BLaER1 treated with 17β-estradiol and CSF1 and Interleukin-3, amounts not matched to agents 10 nM and 100 nM (cell line): ENCODE data around the gene CLEC3A.
A peak's percentile ranks its signal among the peaks of the same experiment; 100 is the strongest.
"Not testable (repeated sequence)": the region's sequence is repeated elsewhere in the genome, so short reads cannot be mapped to it uniquely, and the experiment has no call there.

ENCODE experiments used
- H3K27ac ChIP-seq, 11 experiments: shearing (Covaris generic); formaldehyde crosslinking; 2 replicates each; pipeline ENCODE4 v1.8.1; 2022
- H3K27me3 ChIP-seq, 11 experiments: shearing (Covaris generic); formaldehyde crosslinking; 2 replicates each; pipeline ENCODE4 v1.8.1; 2022
- H3K36me3 ChIP-seq, 11 experiments: shearing (Covaris generic); formaldehyde crosslinking; 2 replicates each; pipeline ENCODE4 v1.8.1; 2022
- H3K4me1 ChIP-seq, 10 experiments: shearing (Covaris generic); formaldehyde crosslinking; 2 replicates each; pipeline ENCODE4 v1.8.1; 2022
- H3K4me2 ChIP-seq, 11 experiments: shearing (Covaris generic); formaldehyde crosslinking; 2 replicates each; pipeline ENCODE4 v1.8.1; 2022
- H3K4me3 ChIP-seq, 10 experiments: shearing (Covaris generic); formaldehyde crosslinking; 2 replicates each; pipeline ENCODE4 v1.8.1; 2022
- H3K9ac ChIP-seq, 11 experiments: shearing (Covaris generic); formaldehyde crosslinking; 2 replicates each; pipeline ENCODE4 v1.8.1; 2022
- H3K9me3 ChIP-seq, 11 experiments: shearing (Covaris generic); formaldehyde crosslinking; replicated peaks in 1 of 11; 2 replicates each; pipeline ENCODE4 v1.8.1; 2022
- H4K20me1 ChIP-seq, 11 experiments: shearing (Covaris generic); formaldehyde crosslinking; 2 replicates each; pipeline ENCODE4 v1.8.1; 2022
- Cebpa-rat ChIP-seq, 11 experiments: shearing (Covaris generic); IDR thresholded peaks; 2 replicates each; pipeline ENCODE4 v1.8.1; 2022

CLEC3A gene, protein sequence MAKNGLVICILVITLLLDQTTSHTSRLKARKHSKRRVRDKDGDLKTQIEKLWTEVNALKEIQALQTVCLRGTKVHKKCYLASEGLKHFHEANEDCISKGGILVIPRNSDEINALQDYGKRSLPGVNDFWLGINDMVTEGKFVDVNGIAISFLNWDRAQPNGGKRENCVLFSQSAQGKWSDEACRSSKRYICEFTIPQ

DNA sequence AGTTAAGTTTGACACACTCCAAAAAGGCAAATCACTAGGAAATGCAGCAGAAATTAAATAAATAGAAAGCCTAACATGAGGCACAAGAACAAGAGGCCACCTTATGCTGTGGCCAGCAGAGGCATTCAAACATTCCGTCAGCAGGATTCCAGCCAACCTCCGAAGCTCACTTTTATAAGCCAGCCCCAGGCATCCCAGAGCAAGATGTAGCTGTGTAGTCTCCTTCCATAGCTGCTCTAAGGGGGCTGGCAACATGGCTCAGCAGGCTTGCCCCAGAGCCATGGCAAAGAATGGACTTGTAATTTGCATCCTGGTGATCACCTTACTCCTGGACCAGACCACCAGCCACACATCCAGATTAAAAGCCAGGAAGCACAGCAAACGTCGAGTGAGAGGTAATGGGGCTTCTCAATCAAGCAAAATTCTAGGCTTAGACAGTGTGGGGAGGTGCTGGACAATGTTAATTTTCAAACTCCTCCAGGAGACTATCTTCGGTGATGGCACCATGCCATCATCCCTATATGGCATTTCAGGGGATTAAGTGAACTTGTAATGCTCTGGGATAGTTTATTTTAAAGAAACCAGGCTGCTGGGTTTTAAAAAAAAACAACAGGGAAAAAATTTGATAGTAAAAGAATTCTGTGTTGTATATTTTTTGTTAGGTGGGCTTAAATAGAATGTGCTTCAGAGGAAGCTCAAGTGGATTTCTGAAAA, at the start of gene CLEC3A:
Gene CLEC3A (plus strand): TSS at position 202 of the 714 bp plus-strand sequence. CDS start 79 bp downstream, at position 281.
- Histone ChIP-seq H3K27ac (no peak within 1 kb of the TSS), H4K20me1 (no peaks in the 10 kb centered on the region), H3K9ac (no peak within 1 kb of the TSS), H3K4me1 (peaks cover 0 to 11% (median 0%) of the 10 kb centered on the region in 10 experiments; a peak in 6 of 20 replicates), H3K27me3 (no peaks in the 10 kb centered on the region), H3K9me3 (no peaks in the 10 kb centered on the region), H3K4me2 (no peak within 1 kb of the TSS), H3K4me3 (no peak within 1 kb of the TSS), H3K36me3 (no peaks in the 10 kb centered on the region)
- no peak for TF ChIP-seq Cebpa-rat (IDR thresholded peaks at IDR 0.05)

- no peak overlapping the region for H3K4me3 ChIP-seq
- H4K20me1 ChIP-seq, result no peaks in the 10 kb centered on the region
- H3K27me3 ChIP-seq, result no peaks in the 10 kb centered on the region
- TF ChIP-seq Cebpa-rat (IDR thresholded peaks at IDR 0.05), result no peak
- no peaks in the 10 kb centered on the region for H3K9me3 ChIP-seq
- H3K9ac ChIP-seq, result no peak overlapping the region
- H3K36me3 ChIP-seq, result no peaks in the 10 kb centered on the region
- H3K4me1 ChIP-seq, result peaks cover 0 to 19% (median 15%) of the 10 kb centered on the region in 10 experiments; a peak in 16 of 20 replicates
- H3K27ac ChIP-seq, result no peak overlapping the region
- H3K4me2 ChIP-seq, result no peak overlapping the region
Observed at GRCh38 chr16:77974883-77975282, 47.5 kb upstream of the CLEC3A start.

- TF ChIP-seq Cebpa-rat (IDR thresholded peaks at IDR 0.05), result no peak
- Histone ChIP-seq H3K9ac (no peak overlapping the region), H3K4me2 (peak overlapping the region in 1 of 11 experiments; percentile 62; a peak in 1 of 22 replicates), H3K27me3 (no peaks in the 10 kb centered on the region), H3K9me3 (no peaks in the 10 kb centered on the region), H3K4me3 (no peak overlapping the region), H3K27ac (no peak overlapping the region), H3K4me1 (peaks cover 0 to 19% (median 15%) of the 10 kb centered on the region in 10 experiments; a peak in 16 of 20 replicates), H4K20me1 (no peaks in the 10 kb centered on the region), H3K36me3 (no peaks in the 10 kb centered on the region)
Observed at GRCh38 chr16:77975942-77976341, 46.4 kb upstream of the CLEC3A start.

DNA sequence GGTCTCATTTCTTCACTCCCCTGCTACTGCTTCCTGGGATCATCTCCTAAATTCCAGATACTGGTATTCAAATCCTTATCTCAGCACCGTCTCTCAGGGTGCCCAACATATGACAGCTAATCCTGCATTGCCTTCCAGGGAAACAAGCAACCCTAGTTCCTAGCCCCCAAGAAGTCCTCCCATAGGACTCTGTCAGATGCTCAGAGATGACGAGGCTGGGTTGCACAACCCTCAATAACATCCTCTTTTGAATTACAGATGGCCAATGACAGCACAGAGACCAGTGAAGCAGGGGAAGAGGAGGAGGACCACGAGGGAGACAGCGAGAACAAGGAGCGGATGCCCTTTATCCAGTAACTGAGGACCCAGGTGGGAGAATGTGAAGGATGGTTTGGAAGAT, 45.0 kb upstream of the CLEC3A start:
- H3K27me3 ChIP-seq, result no peaks in the 10 kb centered on the region

DNA sequence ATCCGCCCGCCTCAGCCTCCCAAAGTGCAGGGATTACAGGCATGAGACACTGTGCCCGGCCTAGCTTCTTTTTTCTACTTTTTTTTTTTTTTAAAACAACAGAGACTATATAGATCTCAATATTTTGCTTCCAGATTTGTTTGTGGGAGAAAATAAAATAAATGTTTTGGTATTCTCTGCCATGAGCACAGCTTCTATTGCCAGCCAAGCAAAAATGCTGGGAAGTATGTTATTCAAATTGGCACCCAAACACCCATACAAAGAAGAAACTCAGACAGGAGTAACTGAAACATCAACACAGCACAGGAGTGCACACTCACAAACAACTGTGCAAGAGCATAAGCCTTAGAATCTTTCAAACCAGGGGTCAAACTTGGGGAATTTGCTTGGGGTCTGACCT, 37.2 kb upstream of the CLEC3A start:
- Histone ChIP-seq H3K36me3 (no peaks in the 10 kb centered on the region), H3K4me1 (no peaks in the 10 kb centered on the region), H3K27ac (no peak overlapping the region), H3K4me3 (no peak overlapping the region), H3K27me3 (no peaks in the 10 kb centered on the region), H4K20me1 (no peaks in the 10 kb centered on the region), H3K9ac (no peak overlapping the region), H3K9me3 (no peaks in the 10 kb centered on the region), H3K4me2 (no peak overlapping the region)
- TF ChIP-seq Cebpa-rat (IDR thresholded peaks at IDR 0.05), result no peak

More for the DNA sequence above, 45.0 kb upstream of the CLEC3A start:
- H4K20me1 ChIP-seq, result no peaks in the 10 kb centered on the region
- peak overlapping the region in 10 of 11 experiments; percentile 8 to 70 (median 54); a peak in 17 of 22 replicates for H3K4me2 ChIP-seq
- H3K9me3 ChIP-seq, result no peaks in the 10 kb centered on the region
- H3K36me3 ChIP-seq, result no peaks in the 10 kb centered on the region
- H3K9ac ChIP-seq, result 0 out of 22 replicates have a peak overlapping the region, but pooled peaks of 1 of the 11 experiments have one; percentile 24
- H3K27ac ChIP-seq, result peak overlapping the region in 6 of 11 experiments; percentile 28 to 62 (median 48); a peak in 12 of 22 replicates
- peak in 9 of 11 experiments; percentile 13 to 80 (median 64); a peak in 12 of 22 replicates for TF ChIP-seq Cebpa-rat (IDR thresholded peaks at IDR 0.05)
- H3K4me1 ChIP-seq, result peaks cover 0 to 19% (median 15%) of the 10 kb centered on the region in 10 experiments; a peak in 16 of 20 replicates
- no peak overlapping the region for H3K4me3 ChIP-seq

- Histone ChIP-seq H3K9me3 (peaks cover 0 to 7% (median 0%) of the 10 kb centered on the region in 11 experiments; a peak in 4 of 22 replicates), H3K9ac (no peak overlapping the region), H3K4me2 (no peak overlapping the region), H3K36me3 (no peaks in the 10 kb centered on the region), H3K27ac (no peak overlapping the region), H4K20me1 (no peaks in the 10 kb centered on the region), H3K4me3 (no peak overlapping the region), H3K27me3 (no peaks in the 10 kb centered on the region), H3K4me1 (no peaks in the 10 kb centered on the region)
- TF ChIP-seq Cebpa-rat (IDR thresholded peaks at IDR 0.05), result no peak
Observed at GRCh38 chr16:77986011-77986740, 36.2 kb upstream of the CLEC3A start.

DNA sequence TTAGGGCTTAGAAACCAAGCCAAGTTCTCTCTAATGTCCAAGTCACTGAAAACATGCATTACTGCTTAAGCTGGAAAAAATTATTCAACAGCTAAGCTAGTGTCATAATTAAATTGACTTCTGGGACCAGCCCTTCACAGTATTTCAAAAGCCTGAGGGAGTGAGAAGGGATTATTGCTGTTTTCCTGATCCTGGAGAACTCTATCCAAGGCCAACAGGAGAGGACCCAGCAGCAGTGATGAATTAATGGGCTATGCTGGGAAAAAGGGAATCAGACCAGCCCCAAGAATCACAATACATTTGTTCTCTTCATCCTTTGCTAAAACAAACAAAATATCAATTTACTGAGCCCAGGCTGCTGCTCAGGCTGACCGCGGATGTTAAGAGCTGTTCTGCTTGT, 34.5 kb upstream of the CLEC3A start:
- H3K9ac ChIP-seq, result no peak overlapping the region
- H3K4me2 ChIP-seq, result no peak overlapping the region
- no peaks in the 10 kb centered on the region; a peak in 1 of 22 replicates for H3K36me3 ChIP-seq
- H3K4me1 ChIP-seq, result peaks cover 0 to 3% (median under 1%) of the 10 kb centered on the region in 10 experiments; a peak in 8 of 20 replicates
- H3K4me3 ChIP-seq, result no peak overlapping the region
- no peak overlapping the region for H3K27ac ChIP-seq
- no peaks in the 10 kb centered on the region for H3K27me3 ChIP-seq
- TF ChIP-seq Cebpa-rat (IDR thresholded peaks at IDR 0.05), result no peak
- H3K9me3 ChIP-seq, result peaks cover 0 to 23% (median 6%) of the 10 kb centered on the region in 11 experiments; a peak in 10 of 22 replicates
- H4K20me1 ChIP-seq, result no peaks in the 10 kb centered on the region

- no peak overlapping the region for H3K27ac ChIP-seq
- H3K4me2 ChIP-seq, result no peak overlapping the region
- no peak for TF ChIP-seq Cebpa-rat (IDR thresholded peaks at IDR 0.05)
- H3K9ac ChIP-seq, result no peak overlapping the region
- no peaks in the 10 kb centered on the region for H3K27me3 ChIP-seq
- no peaks in the 10 kb centered on the region for H4K20me1 ChIP-seq
- peaks cover 0 to 11% (median 9%) of the 10 kb centered on the region in 10 experiments; a peak in 12 of 20 replicates for H3K4me1 ChIP-seq
- peaks cover 0 to 28% (median 7%) of the 10 kb centered on the region in 11 experiments; a peak in 11 of 22 replicates for H3K9me3 ChIP-seq
- H3K36me3 ChIP-seq, result no peaks in the 10 kb centered on the region; a peak in 1 of 22 replicates
- no peak overlapping the region for H3K4me3 ChIP-seq
Observed at GRCh38 chr16:77989846-77990245, 32.5 kb upstream of the CLEC3A start.

- Histone ChIP-seq H3K9ac (no peak overlapping the region), H3K4me3 (no peak overlapping the region), H3K9me3 (peaks cover 15 to 47% (median 26%) of the 10 kb centered on the region in 11 experiments), H3K4me2 (no peak overlapping the region), H4K20me1 (no peaks in the 10 kb centered on the region), H3K27ac (no peak overlapping the region), H3K27me3 (no peaks in the 10 kb centered on the region), H3K36me3 (peaks cover 0 to 9% (median 0%) of the 10 kb centered on the region in 11 experiments; a peak in 1 of 22 replicates), H3K4me1 (peaks cover 0 to 11% (median 9%) of the 10 kb centered on the region in 10 experiments; a peak in 12 of 20 replicates)
- TF ChIP-seq Cebpa-rat (IDR thresholded peaks at IDR 0.05), result no peak
Observed at GRCh38 chr16:77991701-77992100, 30.6 kb upstream of the CLEC3A start.

DNA sequence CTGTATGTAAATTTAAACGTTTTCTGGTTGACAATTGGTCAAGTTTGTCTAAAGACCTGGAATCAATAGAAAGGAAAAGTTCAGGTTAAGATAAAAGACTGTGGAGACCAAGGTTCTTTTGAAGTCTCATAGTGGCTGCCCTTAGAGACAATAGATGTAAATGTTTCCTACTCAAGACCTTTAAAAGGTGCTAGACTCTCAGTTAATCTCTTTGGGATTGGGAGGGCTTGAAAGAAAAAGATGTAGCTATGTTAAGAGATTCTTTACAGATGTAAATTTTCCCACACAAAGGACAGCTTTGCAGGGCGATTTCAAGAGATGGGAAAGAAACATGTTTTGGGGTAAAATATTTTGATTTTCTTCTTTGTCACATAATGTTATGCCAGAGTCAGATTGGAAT, 30.0 kb upstream of the CLEC3A start:
- not testable (repeated sequence) for H3K4me3 ChIP-seq, H3K36me3 ChIP-seq, H4K20me1 ChIP-seq, H3K4me2 ChIP-seq, H3K27ac ChIP-seq, H3K9ac ChIP-seq, H3K27me3 ChIP-seq
- peaks cover 21 to 54% (median 31%) of the 10 kb centered on the region in 11 experiments for H3K9me3 ChIP-seq
- H3K4me1 ChIP-seq, result peaks cover 0 to 11% (median 9%) of the 10 kb centered on the region in 10 experiments; a peak in 12 of 20 replicates
